CD14-positive monocyte (primary cell): Measurements from ENCODE around the gene PTPRO. TPM values are rescaled to one million over a fixed set of nuclear protein-coding genes. Genes with fewer than 3 reads are reported as not detected.

Source experiments
- DNase-seq, 3 donors: peaks; one replicate each; pipeline ENCODE4 v3.0.0-alpha.2; 2011 to 2022
- H2AFZ ChIP-seq: 2 replicates; pipeline ENCODE4 v1.6.0; 2012; ENCODE audit warnings: mild to moderate bottlenecking, low read depth, low read length, inconsistent platforms; ENCODE audit not compliant: insufficient read depth, poor library complexity, severe bottlenecking
- H3K27ac ChIP-seq, 2 donors: 1 replicate in 1 of 2; 2 replicates in 1 of 2; pipeline ENCODE4 v1.5.1; 2012 to 2013; ENCODE audit warnings: low read length in 2 of 2, control low read depth in 1 of 2, inconsistent platforms in 1 of 2, low read depth in 1 of 2, mild to moderate bottlenecking in 1 of 2
- H3K27me3 ChIP-seq, 2 donors: one replicate each; pipeline versions ENCODE4 v1.6.0 to v1.6.1; 2011 to 2013; ENCODE audit warnings: low read length in 2 of 2; ENCODE audit not compliant: control insufficient read depth in 2 of 2, insufficient read depth in 2 of 2
- H3K36me3 ChIP-seq, 2 donors: replicated peaks in 1 of 2; 1 replicate in 1 of 2; 2 replicates in 1 of 2; pipeline versions ENCODE4 v1.5.1 to v1.6.1; 2012 to 2013; ENCODE audit warnings: low read length in 2 of 2, control low read depth in 1 of 2, inconsistent platforms in 1 of 2, mild to moderate bottlenecking in 1 of 2; ENCODE audit not compliant: insufficient read depth in 2 of 2, control insufficient read depth in 1 of 2
- H3K4me1 ChIP-seq, 2 donors: 1 replicate in 1 of 2; 2 replicates in 1 of 2; pipeline versions ENCODE4 v1.5.1 to v1.6.1; 2012 to 2013; ENCODE audit warnings: low read length in 2 of 2, control low read depth in 1 of 2, inconsistent platforms in 1 of 2, mild to moderate bottlenecking in 1 of 2, moderate library complexity in 1 of 2; ENCODE audit not compliant: insufficient read depth in 2 of 2, control insufficient read depth in 1 of 2
- H3K4me2 ChIP-seq: replicated peaks from 2 replicates; pipeline ENCODE3; 2012; ENCODE audit warnings: low read length, moderate library complexity, mild to moderate bottlenecking; ENCODE audit not compliant: poor library complexity, severe bottlenecking; ENCODE audit errors: extremely low read depth
- H3K4me3 ChIP-seq, 3 experiments: fragments of 200-600 bp in 1 of 3; sonication (generic) in 1 of 3; replicated peaks in 1 of 3; 1 replicate in 2 of 3; 2 replicates in 1 of 3; pipeline ENCODE4 v1.5.1; 2011 to 2013; ENCODE audit warnings: low read length in 3 of 3, mild to moderate bottlenecking in 3 of 3, control low read depth in 2 of 3, low read depth in 2 of 3, inconsistent platforms in 1 of 3, moderate library complexity in 1 of 3
- H3K79me2 ChIP-seq: 2 replicates; pipeline ENCODE4 v1.6.0; 2012; ENCODE audit warnings: mild to moderate bottlenecking, control low read depth, inconsistent platforms, low read length, moderate library complexity; ENCODE audit not compliant: insufficient read depth
- H3K9ac ChIP-seq: 2 replicates; pipeline ENCODE4 v1.6.0; 2017; ENCODE audit warnings: low read length, mild to moderate bottlenecking; ENCODE audit not compliant: insufficient read depth, poor library complexity, severe bottlenecking
- H3K9me3 ChIP-seq, 2 donors: replicated peaks in 1 of 2; 1 replicate in 1 of 2; 2 replicates in 1 of 2; pipeline versions ENCODE4 v1.5.1 to v1.6.1; 2012 to 2013; ENCODE audit warnings: low read length in 2 of 2, control low read depth in 1 of 2; ENCODE audit not compliant: control insufficient read depth in 1 of 2, insufficient read depth in 1 of 2
- H4K20me1 ChIP-seq: 2 replicates; pipeline ENCODE4 v1.6.0; 2012; ENCODE audit warnings: mild to moderate bottlenecking, low read length, control low read depth, moderate library complexity; ENCODE audit not compliant: insufficient read depth
- H3K27ac Mint-ChIP-seq, 7 donors: one replicate each; pipeline ENCODE4 v1.8.0; 2020; ENCODE audit warnings: mild to moderate bottlenecking in 7 of 7, mixed read lengths in 7 of 7, moderate library complexity in 6 of 7, inconsistent platforms in 2 of 7
- H3K27me3 Mint-ChIP-seq, 3 donors: one replicate each; pipeline ENCODE4 v1.8.0; 2021 to 2022; ENCODE audit warnings: low read depth in 3 of 3, mild to moderate bottlenecking in 3 of 3, mixed read lengths in 3 of 3, moderate library complexity in 3 of 3, inconsistent platforms in 1 of 3
- H3K36me3 Mint-ChIP-seq, 2 donors: one replicate each; pipeline ENCODE4 v1.8.0; 2020; ENCODE audit warnings: mixed read lengths in 2 of 2, inconsistent platforms in 1 of 2, mild to moderate bottlenecking in 1 of 2
- H3K4me1 Mint-ChIP-seq: one replicate; pipeline ENCODE4 v1.8.0; 2020; ENCODE audit warnings: mild to moderate bottlenecking, mixed read lengths
- H3K4me3 Mint-ChIP-seq, 2 donors: one replicate each; pipeline ENCODE4 v1.8.0; 2020; ENCODE audit warnings: mild to moderate bottlenecking in 2 of 2, mixed read lengths in 2 of 2, moderate library complexity in 1 of 2
- H3K9me3 Mint-ChIP-seq, 7 donors: one replicate each; pipeline ENCODE4 v1.8.0; 2020 to 2022; ENCODE audit warnings: mixed read lengths in 7 of 7, mild to moderate bottlenecking in 6 of 7, moderate library complexity in 6 of 7, inconsistent platforms in 2 of 7
- WGBS: methylation state at CpG from one replicate; pipeline ENCODE4 v1.1.5; 2013; ENCODE audit warnings: missing lambda C conversion rate; ENCODE audit not compliant: insufficient coverage; 5-methylcytosine and 5-hydroxymethylcytosine counted together
- intact Hi-C, 2 donors: fragments of 100-400 bp; cut with micrococcal nuclease; formaldehyde crosslinking; loops; one replicate each; pipeline versions ENCODE4 v1.15.0 to v1.15.1; 2023
- polyA plus RNA-seq, 3 donors: library from polyadenylated mRNA; depleted of rRNA in 1 of 3; unstranded in 2 of 3; stranded (reverse) in 1 of 3; fragments of 300-500 nt in 2 of 3; fragments of >200 nt in 1 of 3; fragmentation: Illumina TruSeq in 2 of 3; gene quantifications; 1 replicate in 2 of 3; 2 replicates in 1 of 3; pipeline ENCODE4 v1.2.3, GENCODE V29; 2012 to 2021
- TF ChIP-seq, protein P1 (sequence below): fragments of 200-600 bp; IDR thresholded peaks from one replicate; pipeline ENCODE4 v1.8.0; 2022; ENCODE audit warnings: antibody characterized with exemption, mild to moderate bottlenecking

Gene PTPRO
- polyA plus RNA-seq, 3 donors = 3.1 to 12.0 (median 4.7) TPM

DNA sequence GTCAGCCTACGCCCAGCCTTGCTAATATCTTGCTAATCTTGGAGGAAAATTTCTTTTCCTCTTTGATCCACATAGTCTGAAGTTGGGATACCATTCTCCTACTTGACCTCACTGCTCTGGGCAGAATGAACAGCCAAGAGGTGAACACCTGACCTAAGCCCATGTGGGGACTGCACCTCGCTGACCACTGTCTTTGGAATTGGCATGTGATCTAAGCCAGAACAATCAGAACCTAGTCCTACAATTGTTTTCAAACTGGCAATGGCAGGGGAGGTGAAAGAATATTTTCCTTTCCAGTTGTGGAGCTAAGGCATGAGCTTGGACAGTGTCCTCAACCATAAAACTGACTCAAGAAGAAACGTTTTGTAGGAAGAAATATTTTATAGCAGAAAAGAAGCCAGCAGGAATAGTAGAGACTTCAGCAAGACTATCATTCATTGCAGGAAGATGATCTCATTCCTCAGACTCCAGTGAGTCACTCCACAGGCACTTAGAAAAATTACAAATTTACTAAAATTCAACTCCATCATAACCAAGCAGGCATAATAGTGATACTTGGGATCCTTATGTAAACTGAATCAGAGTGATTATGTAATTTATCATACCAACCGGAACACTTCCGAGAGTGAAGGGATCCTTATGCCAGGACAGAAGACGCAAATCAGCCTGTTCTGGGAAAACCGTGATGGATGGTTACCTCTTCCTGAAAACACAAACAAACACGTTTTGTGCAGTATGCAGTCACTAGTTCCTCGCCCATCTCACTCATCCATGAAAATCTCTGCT lies 14.7 kb downstream of the PTPRO start:
- H2AFZ ChIP-seq = no peak overlapping the region
- H3K4me3 Mint-ChIP-seq = no peak overlapping the region
- TF ChIP-seq, protein P1, sequence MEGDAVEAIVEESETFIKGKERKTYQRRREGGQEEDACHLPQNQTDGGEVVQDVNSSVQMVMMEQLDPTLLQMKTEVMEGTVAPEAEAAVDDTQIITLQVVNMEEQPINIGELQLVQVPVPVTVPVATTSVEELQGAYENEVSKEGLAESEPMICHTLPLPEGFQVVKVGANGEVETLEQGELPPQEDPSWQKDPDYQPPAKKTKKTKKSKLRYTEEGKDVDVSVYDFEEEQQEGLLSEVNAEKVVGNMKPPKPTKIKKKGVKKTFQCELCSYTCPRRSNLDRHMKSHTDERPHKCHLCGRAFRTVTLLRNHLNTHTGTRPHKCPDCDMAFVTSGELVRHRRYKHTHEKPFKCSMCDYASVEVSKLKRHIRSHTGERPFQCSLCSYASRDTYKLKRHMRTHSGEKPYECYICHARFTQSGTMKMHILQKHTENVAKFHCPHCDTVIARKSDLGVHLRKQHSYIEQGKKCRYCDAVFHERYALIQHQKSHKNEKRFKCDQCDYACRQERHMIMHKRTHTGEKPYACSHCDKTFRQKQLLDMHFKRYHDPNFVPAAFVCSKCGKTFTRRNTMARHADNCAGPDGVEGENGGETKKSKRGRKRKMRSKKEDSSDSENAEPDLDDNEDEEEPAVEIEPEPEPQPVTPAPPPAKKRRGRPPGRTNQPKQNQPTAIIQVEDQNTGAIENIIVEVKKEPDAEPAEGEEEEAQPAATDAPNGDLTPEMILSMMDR = no peak

DNA sequence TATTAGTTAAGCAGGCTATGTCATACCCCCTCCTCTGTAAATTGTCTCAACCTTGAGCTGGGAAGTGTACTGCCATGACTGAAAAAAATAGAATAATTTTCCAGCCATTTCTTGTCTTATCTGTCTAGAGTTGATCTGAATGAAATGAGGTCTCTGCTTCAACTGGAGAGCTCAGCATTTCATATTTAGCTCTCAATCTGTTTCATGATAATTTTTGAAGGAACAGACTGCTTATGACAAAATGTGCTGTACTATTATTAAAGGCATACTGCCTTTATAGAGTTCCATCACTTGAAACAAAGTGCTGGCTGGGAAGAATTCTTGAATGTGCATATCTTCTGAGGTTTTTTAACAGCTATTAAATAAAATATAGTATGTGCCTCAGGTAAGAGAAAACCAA lies 19.1 kb downstream of the PTPRO start:
- no peaks in the 10 kb centered on the region for H3K4me1 ChIP-seq
- no peak overlapping the region for H3K4me3 ChIP-seq
- H2AFZ ChIP-seq = no peak overlapping the region
- no peak overlapping the region for H3K4me3 Mint-ChIP-seq
- TF ChIP-seq, protein P1 = no peak
- peaks cover 4 to 6% (median 4%) of the 10 kb centered on the region in 3 donors for H3K27me3 Mint-ChIP-seq
- H3K36me3 ChIP-seq = no peaks in the 10 kb centered on the region
- H3K36me3 Mint-ChIP-seq = no peaks in the 10 kb centered on the region
- no peaks in the 10 kb centered on the region for H3K4me1 Mint-ChIP-seq
- peaks cover 0 to 3% of the 10 kb centered on the region in 2 donors for H3K27me3 ChIP-seq
- H3K9ac ChIP-seq = no peak overlapping the region
- intact Hi-C loops = no loop called here
- peaks cover 0 to 5% of the 10 kb centered on the region in 2 donors for H3K9me3 ChIP-seq
- no peak overlapping the region for H3K27ac ChIP-seq
- H3K4me2 ChIP-seq = no peak overlapping the region
- H4K20me1 ChIP-seq = no peaks in the 10 kb centered on the region
- peaks cover 0 to 4% (median 2%) of the 10 kb centered on the region in 7 donors for H3K9me3 Mint-ChIP-seq
- no peak overlapping the region for H3K27ac Mint-ChIP-seq
- no peak for DNase-seq
- H3K79me2 ChIP-seq = no peaks in the 10 kb centered on the region

More for the DNA sequence above, 14.7 kb downstream of the PTPRO start:
- Histone ChIP-seq H3K4me3 (no peak overlapping the region), H3K9me3 (no peaks in the 10 kb centered on the region), H3K4me2 (no peak overlapping the region), H3K9ac (no peak overlapping the region), H3K79me2 (no peaks in the 10 kb centered on the region), H3K4me1 (no peaks in the 10 kb centered on the region), H3K27ac (no peak overlapping the region), H3K27me3 (peaks cover 0 to 7% of the 10 kb centered on the region in 2 donors), H4K20me1 (no peaks in the 10 kb centered on the region), H3K36me3 (no peaks in the 10 kb centered on the region)
- no peak for DNase-seq
- no peak overlapping the region for H3K27ac Mint-ChIP-seq
- H3K36me3 Mint-ChIP-seq = no peaks in the 10 kb centered on the region
- intact Hi-C loops = no loop called here
- WGBS = 95% methylated on average over 4 of the region's 9 CpGs
- no peaks in the 10 kb centered on the region for H3K4me1 Mint-ChIP-seq
- H3K27me3 Mint-ChIP-seq = peaks cover 2 to 7% (median 5%) of the 10 kb centered on the region in 3 donors
- H3K9me3 Mint-ChIP-seq = peaks cover 0 to 2% (median 0%) of the 10 kb centered on the region in 7 donors
